ENCODE measurements around the gene SRRT.

SRRT gene

DNA sequence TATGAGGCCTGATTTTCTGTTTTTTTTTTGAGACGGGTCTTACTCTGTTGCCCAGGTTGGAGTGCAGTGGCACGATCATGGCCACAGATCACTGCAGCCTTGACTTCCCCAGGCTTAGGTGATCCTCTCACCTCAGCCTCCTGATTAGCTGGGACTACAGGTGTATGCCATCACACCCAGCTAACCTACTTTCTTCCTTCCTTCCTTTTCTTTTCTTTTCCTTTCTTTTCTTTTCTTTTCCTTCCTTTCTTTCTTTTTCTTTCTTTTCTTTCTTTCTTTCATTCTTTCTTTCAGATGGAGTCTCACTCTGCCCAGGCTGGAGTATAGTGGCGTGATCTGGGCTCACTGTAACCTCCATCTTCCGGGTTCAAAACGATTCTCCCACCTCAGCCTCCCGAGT is 3.8 kb downstream of the SRRT start:
- H3K9me3 ChIP-seq (ENCODE audit: insufficient read depth, low read length) = no peaks in the 10 kb centered on the region
- H3K9ac ChIP-seq (ENCODE audit: insufficient read length, low read depth) = no peak overlapping the region
- peaks cover 77% of the 10 kb centered on the region for H3K36me3 ChIP-seq (ENCODE audit: insufficient read depth, insufficient read length, low read length)
- TF ChIP-seq ZNF274 (IDR thresholded peaks at IDR 0.05; ENCODE audit: low read depth, low read length) (no peak), YY1 (IDR thresholded peaks at IDR 0.05; ENCODE audit: insufficient read depth, insufficient read length) (no peak), SUZ12 (IDR thresholded peaks at IDR 0.05; ENCODE audit: extremely low read depth, insufficient read depth, insufficient read length) (no peak)
- no peaks in the 10 kb centered on the region for H3K27me3 ChIP-seq (ENCODE audit: insufficient read depth, insufficient read length)
- DNase-seq (ENCODE audit: low read depth, low spot score) = no peak
- no peak overlapping the region for H3K4me3 ChIP-seq (ENCODE audit: insufficient read length, low read depth)
- H3K4me1 ChIP-seq (ENCODE audit: insufficient read depth, insufficient read length) = peaks cover 7% of the 10 kb centered on the region

DNA sequence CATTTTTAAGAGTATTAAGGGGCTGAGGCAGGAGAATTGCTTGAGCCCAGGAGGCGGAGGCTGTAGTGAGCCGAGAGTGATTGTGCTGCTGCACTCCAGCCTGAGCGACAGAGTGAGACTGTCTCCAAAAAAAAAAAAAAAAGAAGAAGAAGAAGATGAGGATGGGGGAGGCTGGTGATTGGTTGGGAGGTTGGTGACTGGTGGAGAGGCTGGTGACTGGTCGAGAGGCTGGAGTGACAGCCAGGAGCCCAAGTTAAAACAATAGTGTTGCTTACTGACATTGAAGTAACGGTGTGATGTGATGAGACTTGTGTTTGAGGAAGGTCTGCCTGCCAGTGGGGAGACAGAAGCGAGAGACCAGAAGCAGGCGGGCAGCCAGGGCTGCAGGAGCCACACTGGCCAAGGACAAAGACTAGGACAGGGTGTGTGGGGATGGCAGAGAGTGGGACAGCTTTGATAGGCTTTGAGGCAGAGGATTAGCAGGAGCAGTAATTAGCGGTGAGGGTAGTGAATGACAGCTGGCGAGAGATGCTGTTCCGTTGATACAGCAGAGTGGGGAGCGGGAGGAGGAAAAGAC is 4.9 kb downstream of the SRRT start:
- H3K27me3 ChIP-seq (ENCODE audit: insufficient read depth, insufficient read length) = no peaks in the 10 kb centered on the region
- H3K9ac ChIP-seq (ENCODE audit: insufficient read length, low read depth) = no peak overlapping the region
- H3K9me3 ChIP-seq (ENCODE audit: insufficient read depth, low read length) = no peaks in the 10 kb centered on the region
- H3K36me3 ChIP-seq (ENCODE audit: insufficient read depth, insufficient read length, low read length) = peaks cover 80% of the 10 kb centered on the region
- H3K4me1 ChIP-seq (ENCODE audit: insufficient read depth, insufficient read length) = peaks cover 5% of the 10 kb centered on the region
- DNase-seq (ENCODE audit: low read depth, low spot score) = no peak
- H3K4me3 ChIP-seq (ENCODE audit: insufficient read length, low read depth) = no peak overlapping the region
- TF ChIP-seq ZNF274 (IDR thresholded peaks at IDR 0.05; ENCODE audit: low read depth, low read length) = no peak
- no peak for TF ChIP-seq YY1 (IDR thresholded peaks at IDR 0.05; ENCODE audit: insufficient read depth, insufficient read length)
- TF ChIP-seq SUZ12 (IDR thresholded peaks at IDR 0.05; ENCODE audit: extremely low read depth, insufficient read depth, insufficient read length) = no peak

DNA sequence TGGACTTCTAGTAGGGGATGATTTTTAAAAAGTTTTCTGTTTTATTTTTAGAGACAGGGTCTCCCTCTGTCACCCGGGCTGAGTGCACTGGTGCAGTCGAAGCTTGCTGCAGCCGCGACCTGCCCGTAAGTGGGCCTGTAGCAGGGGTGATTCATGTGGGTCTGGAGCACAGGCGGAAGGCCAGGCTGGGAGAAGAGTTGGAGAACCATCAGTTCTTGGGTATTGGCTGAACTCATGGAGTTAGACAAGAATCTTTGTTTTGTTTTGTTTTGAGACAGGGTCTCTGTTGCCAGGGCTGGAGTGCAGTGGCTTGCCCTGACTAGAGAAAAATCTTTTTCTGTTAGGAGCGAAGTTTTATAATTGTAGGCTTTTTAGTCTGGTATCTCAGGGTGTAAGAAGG is 5.7 kb downstream of the SRRT start:
- Histone ChIP-seq H3K4me1 (ENCODE audit: insufficient read depth, insufficient read length) (peaks cover 5% of the 10 kb centered on the region), H3K9me3 (ENCODE audit: insufficient read depth, low read length) (no peaks in the 10 kb centered on the region), H3K36me3 (ENCODE audit: insufficient read depth, insufficient read length, low read length) (peaks cover 87% of the 10 kb centered on the region), H3K4me3 (ENCODE audit: insufficient read length, low read depth) (no peak overlapping the region), H3K27me3 (ENCODE audit: insufficient read depth, insufficient read length) (no peaks in the 10 kb centered on the region), H3K9ac (ENCODE audit: insufficient read length, low read depth) (no peak overlapping the region)
- TF ChIP-seq SUZ12 (IDR thresholded peaks at IDR 0.05; ENCODE audit: extremely low read depth, insufficient read depth, insufficient read length) (no peak), YY1 (IDR thresholded peaks at IDR 0.05; ENCODE audit: insufficient read depth, insufficient read length) (no peak), ZNF274 (IDR thresholded peaks at IDR 0.05; ENCODE audit: low read depth, low read length) (no peak)
- no peak for DNase-seq (ENCODE audit: low read depth, low spot score)

DNA sequence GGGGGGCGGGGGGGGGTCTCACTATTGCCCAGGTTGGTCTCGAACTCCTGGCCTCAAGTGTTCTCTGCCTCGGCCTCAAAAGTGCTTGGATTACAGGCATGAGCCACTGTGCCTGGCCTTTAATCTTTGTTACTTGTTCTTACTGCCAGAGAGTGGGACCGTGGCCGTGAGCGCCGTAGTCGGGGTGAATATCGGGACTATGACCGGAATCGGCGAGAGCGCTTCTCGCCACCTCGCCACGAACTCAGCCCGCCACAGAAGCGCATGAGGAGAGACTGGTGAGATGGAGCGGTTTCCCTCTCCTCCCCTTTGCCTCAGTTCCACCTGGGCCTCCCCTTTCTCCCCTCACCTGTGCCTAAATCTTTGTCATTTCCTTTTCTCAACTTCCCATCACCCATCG is 6.2 kb downstream of the SRRT start:
- Histone ChIP-seq H3K4me3 (ENCODE audit: insufficient read length, low read depth) (no peak overlapping the region), H3K36me3 (ENCODE audit: insufficient read depth, insufficient read length, low read length) (peaks cover 87% of the 10 kb centered on the region), H3K9me3 (ENCODE audit: insufficient read depth, low read length) (no peaks in the 10 kb centered on the region), H3K4me1 (ENCODE audit: insufficient read depth, insufficient read length) (peaks cover 8% of the 10 kb centered on the region), H3K27me3 (ENCODE audit: insufficient read depth, insufficient read length) (no peaks in the 10 kb centered on the region), H3K9ac (ENCODE audit: insufficient read length, low read depth) (no peak overlapping the region)
- TF ChIP-seq SUZ12 (IDR thresholded peaks at IDR 0.05; ENCODE audit: extremely low read depth, insufficient read depth, insufficient read length) (no peak), ZNF274 (IDR thresholded peaks at IDR 0.05; ENCODE audit: low read depth, low read length) (no peak), YY1 (IDR thresholded peaks at IDR 0.05; ENCODE audit: insufficient read depth, insufficient read length) (no peak)
- no peak for DNase-seq (ENCODE audit: low read depth, low spot score)

DNA sequence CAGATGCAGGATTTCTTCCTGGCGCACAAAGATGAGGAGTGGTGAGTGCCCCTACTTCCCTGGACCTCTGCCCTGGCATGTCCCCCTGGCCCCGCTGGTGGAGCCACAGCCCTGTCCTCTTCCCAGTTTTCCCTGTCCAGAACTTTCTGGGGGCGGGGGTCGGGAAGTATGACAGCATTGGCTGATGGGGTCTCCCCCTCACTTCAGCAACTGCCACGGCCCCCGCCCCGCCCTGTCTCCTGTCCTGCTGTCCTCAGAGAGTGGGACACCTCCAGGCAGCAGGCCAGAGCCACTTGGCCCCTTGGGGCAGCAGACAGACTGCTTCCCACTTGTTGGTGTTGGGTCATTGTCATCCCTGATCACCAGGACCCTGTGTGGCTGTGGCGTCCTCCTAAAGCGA is 7.3 kb downstream of the SRRT start:
- H3K9ac ChIP-seq (ENCODE audit: insufficient read length, low read depth) = no peak overlapping the region
- H3K4me3 ChIP-seq (ENCODE audit: insufficient read length, low read depth) = no peak overlapping the region
- H3K4me1 ChIP-seq (ENCODE audit: insufficient read depth, insufficient read length) = peaks cover 10% of the 10 kb centered on the region
- H3K27me3 ChIP-seq (ENCODE audit: insufficient read depth, insufficient read length) = no peaks in the 10 kb centered on the region
- H3K9me3 ChIP-seq (ENCODE audit: insufficient read depth, low read length) = no peaks in the 10 kb centered on the region
- peaks cover 87% of the 10 kb centered on the region for H3K36me3 ChIP-seq (ENCODE audit: insufficient read depth, insufficient read length, low read length)
- TF ChIP-seq ZNF274 (IDR thresholded peaks at IDR 0.05; ENCODE audit: low read depth, low read length) = no peak
- DNase-seq (ENCODE audit: low read depth, low spot score) = no peak

DNA sequence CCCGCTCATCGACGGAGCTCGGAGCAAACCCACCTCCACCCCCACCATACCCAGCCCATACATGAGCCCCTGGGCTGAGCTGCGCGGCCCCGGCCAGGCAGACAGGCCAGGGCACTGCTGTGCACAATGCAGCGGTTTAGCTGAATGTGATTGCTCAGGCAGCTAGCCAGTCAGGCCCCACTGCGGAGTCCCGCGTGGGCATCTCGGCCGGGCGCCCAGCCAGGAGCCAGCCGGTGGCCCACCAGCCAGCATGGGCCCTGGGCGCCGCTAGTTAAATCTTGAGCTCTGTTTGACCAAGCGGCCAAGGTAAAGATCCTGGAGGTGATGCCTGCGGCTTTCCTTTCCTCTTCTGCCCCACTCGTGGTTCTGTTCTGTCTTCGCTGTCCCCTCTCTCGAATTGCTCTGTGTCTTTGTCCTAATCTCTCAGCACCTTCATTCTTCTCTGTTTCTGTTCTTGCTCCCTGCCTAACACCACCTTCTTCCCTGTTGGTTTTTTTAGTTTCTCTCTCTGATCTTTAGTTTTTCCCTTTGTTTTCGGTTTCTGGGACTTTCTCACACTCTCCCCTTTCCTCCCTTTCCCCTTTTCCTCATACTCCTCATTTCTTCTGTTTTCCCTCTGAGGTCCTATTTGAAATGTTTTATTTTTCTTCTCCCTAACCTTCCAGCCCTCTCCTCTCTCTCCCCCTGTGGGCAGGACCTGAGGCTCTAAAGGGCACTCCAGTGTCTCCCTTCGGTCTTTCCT is 8.1 kb downstream of the SRRT start:
- peaks cover 89% of the 10 kb centered on the region for H3K36me3 ChIP-seq (ENCODE audit: insufficient read depth, insufficient read length, low read length)
- no peak for TF ChIP-seq ZNF274 (IDR thresholded peaks at IDR 0.05; ENCODE audit: low read depth, low read length)
- TF ChIP-seq SUZ12 (IDR thresholded peaks at IDR 0.05; ENCODE audit: extremely low read depth, insufficient read depth, insufficient read length) = no peak
- no peak for TF ChIP-seq YY1 (IDR thresholded peaks at IDR 0.05; ENCODE audit: insufficient read depth, insufficient read length)
- H3K27me3 ChIP-seq (ENCODE audit: insufficient read depth, insufficient read length) = no peaks in the 10 kb centered on the region
- H3K4me1 ChIP-seq (ENCODE audit: insufficient read depth, insufficient read length) = peaks cover 13% of the 10 kb centered on the region
- H3K4me3 ChIP-seq (ENCODE audit: insufficient read length, low read depth) = no peak overlapping the region
- no peak for DNase-seq (ENCODE audit: low read depth, low spot score)
- no peaks in the 10 kb centered on the region for H3K9me3 ChIP-seq (ENCODE audit: insufficient read depth, low read length)
- no peak overlapping the region for H3K9ac ChIP-seq (ENCODE audit: insufficient read length, low read depth)

DNA sequence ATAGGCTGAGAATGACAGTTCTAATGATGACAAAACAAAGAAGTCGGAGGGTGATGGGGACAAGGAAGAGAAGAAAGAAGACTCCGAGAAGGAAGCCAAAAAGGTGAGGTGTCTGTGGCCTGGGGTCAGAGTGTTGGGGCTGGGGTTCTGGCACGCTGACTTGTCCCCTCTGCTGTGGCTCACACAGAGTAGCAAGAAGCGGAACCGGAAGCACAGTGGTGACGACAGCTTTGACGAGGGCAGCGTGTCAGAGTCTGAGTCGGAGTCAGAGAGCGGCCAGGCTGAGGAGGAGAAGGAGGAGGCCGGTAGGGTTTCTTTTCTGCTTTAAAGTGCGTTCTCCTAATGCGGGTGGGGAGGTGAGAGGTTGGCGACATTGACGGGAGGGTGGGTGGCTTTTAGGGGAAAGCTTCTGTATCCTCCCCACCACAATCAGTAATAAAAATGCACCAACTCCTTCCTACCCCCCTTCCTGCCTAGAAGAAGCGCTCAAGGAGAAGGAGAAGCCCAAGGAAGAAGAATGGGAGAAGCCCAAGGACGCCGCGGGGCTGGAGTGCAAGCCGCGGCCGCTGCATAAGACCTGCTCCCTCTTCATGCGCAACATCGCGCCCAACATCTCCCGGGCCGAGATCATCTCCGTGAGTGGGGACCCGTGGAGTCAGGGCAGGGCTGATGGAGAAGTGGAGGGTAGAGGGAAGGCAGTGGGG is 10.0 kb downstream of the SRRT start:
- peaks cover 13% of the 10 kb centered on the region for H3K4me1 ChIP-seq (ENCODE audit: insufficient read depth, insufficient read length)
- no peak for DNase-seq (ENCODE audit: low read depth, low spot score)
- no peak overlapping the region for H3K9ac ChIP-seq (ENCODE audit: insufficient read length, low read depth)
- no peaks in the 10 kb centered on the region for H3K9me3 ChIP-seq (ENCODE audit: insufficient read depth, low read length)
- no peak overlapping the region for H3K4me3 ChIP-seq (ENCODE audit: insufficient read length, low read depth)
- TF ChIP-seq ZNF274 (IDR thresholded peaks at IDR 0.05; ENCODE audit: low read depth, low read length) (no peak), SUZ12 (IDR thresholded peaks at IDR 0.05; ENCODE audit: extremely low read depth, insufficient read depth, insufficient read length) (no peak), YY1 (IDR thresholded peaks at IDR 0.05; ENCODE audit: insufficient read depth, insufficient read length) (no peak)
- H3K36me3 ChIP-seq (ENCODE audit: insufficient read depth, insufficient read length, low read length) = peaks cover 87% of the 10 kb centered on the region
- no peaks in the 10 kb centered on the region for H3K27me3 ChIP-seq (ENCODE audit: insufficient read depth, insufficient read length)

Measured in NT2/D1 (cell line).